HG03571 (cell line): ENCODE results near the gene CHST11.

Experiments
- ATAC-seq: cut with Tn5 transposase; IDR thresholded peaks from one replicate; pipeline ENCODE4 v1.9.1; 2021; ENCODE audit not compliant: unreplicated experiment

The CHST11 gene

DNA sequence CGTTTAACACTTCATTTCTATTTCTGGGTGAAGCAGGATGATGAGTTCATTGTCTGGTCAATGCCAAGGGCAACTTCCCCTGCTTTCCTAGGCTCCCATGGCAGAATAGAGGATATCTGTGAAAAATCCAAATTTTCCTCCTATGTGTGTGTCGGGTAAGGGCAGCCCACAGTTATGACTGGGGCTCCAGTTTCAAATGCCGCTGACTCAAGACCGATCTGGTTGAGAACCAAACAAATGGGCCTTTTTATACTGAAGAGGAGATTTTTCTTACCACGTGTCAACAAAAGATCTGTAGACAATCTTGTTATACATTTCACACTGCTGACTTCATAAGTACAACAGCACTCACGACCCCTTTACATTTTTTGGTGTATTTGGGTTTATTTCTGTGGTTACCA lies 120.8 kb downstream of the CHST11 start:
- ATAC-seq, result no peak

DNA sequence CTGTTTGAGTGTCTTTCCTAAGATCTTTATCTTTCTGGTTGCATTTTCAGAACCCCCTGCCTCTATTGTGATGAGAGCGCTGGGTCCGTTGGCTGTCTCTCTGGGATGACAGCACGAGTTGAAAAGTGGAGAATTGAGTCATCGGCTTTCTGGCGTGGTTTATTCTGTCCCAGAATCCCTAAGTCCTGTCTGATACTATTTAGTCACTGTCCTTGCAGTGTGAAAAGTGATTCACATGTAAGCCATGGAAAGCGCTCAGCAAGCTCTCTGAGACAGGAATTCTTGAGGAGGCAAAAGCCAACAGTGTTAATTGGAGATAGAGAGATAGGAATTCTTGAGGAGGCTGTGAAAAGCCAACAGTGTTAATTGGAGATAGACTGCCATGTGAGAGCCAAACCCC lies 121.7 kb downstream of the CHST11 start:
- no peak for ATAC-seq

DNA sequence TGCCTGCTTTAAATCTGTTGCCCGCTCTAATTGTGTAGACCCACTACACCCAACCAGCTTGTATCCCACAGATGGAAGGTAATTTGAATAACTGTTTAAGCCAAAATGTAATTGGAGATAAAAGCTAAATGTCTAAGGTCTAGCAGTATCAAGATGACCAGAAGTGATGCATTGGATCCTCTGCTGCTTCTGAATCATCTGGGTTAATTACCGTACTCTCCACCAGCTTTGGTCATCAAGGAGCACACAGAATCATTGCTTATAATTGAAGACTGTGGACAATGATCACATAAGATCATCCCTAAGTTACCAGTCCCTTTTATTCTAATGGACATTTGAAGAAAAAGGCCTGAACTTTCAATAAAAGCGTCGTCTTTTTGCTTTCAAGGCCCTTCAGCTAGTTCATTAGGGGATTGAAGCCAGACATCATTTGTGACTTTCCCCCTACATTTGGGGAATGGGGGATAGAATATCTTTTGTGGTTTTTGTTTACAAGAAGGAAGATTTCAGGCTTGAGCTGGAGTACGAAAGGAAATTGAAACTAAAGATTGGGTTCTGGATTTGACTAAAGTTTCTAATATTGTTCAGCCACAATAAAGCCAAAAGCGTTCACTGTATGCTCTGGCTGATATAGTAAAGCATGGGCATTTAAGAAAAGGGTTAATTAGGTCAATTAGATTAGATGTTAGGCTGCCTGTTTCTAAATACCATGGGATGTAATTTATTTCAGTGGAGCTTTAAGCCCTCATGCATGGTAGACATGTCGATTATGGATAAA lies 123.2 kb downstream of the CHST11 start:
- no peak for ATAC-seq

DNA sequence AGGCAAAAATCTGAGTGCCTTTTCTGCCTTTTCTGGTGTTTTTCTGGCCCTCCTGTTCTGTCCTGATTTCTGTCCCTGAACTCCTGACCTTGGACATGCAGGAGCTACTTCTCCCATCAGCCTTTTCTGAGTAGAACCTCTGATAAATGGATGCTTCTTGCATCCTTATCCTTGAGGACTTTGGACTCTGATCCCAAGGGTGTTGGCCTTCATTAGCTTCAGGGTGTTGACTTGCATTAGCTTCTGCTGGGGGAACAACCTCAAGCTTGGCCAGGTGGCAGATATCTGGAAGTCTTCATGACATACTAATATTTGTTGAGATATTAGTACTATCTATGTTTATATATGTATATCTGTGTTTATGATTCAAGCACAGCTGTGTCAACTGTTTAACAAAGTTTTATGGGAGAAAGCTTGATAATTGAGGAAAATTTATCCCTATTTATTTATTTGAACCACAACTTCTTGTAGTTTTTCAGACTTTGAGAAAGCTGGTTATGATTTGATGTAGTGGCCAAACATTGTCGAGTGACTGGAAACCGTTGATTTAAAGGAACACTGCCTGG lies 124.3 kb downstream of the CHST11 start:
- no peak for ATAC-seq

DNA sequence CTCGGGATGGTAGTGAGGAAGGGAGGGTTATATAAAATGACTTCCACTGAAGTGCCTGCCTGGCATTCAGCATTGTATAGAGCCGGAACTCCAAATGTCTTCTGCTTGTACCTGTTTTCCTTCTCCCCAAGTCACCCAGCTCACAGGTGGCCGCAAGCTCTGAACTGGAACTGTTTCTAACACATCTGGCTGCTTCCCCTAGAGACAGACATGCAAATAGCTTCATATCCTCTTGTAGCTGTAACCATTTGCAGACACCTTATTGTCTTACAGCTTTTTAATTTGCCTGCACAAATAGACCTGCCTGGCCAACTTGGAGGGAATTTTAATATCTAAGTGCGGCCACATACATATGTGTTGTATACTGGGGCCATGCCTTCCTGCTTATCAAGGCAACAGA lies 126.0 kb downstream of the CHST11 start:
- peak; percentile 83 for ATAC-seq

DNA sequence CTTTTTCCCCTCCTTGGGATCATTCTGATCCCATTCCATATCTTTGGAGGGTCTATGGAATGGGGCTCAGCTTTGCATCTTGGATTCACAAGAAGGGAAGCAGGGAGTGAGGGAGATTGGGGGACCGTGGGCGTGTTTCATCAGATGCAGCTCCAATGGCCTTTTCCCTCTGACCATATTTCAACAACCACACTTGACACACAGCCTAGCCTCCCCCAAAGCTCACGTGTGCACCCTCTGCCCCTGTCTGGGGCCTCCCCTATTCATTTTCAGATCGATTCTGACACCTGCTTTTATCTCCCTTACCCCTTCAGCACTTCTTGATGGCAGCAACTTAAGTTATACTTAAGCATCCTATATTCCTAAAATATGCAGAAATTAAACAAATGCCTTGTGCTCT lies 126.6 kb downstream of the CHST11 start:
- ATAC-seq, result no peak

DNA sequence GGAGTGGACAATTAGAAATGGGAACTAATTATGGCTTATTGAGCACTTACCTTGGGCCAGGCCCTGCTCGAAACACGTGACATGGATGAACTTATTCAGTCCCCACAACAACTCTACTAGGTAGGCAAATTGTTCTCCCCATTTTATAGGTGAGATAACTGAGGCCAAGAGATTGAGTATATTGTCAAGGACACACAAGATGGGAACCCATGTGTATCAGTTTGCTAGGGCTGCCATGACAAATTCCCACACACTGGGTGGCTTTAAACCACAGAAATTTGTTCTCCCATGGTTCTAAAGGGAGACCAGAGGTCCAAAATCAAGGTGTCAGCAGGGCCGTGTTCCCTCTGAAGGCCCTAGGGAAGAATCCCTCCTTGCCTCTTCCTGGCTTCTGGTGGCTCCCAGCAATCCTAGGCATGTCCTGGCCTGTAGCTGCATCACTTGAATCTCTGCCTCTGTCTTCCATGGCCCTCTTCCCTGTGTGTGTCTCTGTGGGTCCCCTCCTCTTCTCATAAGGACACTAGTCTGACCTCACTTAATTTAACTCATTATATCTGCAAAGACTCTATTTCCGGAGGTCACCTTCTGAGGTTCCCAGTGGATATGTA lies 128.8 kb downstream of the CHST11 start:
- no peak for ATAC-seq

DNA sequence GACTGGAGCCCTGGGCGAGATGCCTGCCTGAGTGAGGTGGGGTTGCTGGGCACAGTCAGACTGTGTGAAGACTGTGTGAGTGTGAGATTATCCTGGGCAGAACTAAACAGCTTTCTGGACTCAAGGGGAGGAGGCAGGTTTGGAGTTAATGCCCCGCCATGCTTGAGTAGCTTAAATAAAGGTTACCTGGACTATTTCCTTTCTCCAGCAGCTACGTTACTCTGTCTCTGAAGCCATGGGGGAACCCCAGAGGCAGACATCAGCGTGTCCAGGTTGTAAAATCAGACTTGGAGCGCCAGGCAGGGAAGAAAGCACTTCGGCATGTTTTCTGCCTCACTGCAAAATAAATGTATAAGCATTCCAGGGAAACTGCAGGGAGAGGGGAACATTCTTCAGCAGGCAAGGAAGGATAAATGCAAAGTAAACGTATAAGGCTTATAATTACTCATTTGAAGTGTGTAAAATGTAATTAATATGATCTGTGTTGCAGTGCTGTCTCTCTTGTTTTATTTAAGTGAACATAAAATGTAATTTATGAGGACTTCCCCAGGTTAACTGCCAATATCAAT lies 129.7 kb downstream of the CHST11 start:
- ATAC-seq, result no peak

DNA sequence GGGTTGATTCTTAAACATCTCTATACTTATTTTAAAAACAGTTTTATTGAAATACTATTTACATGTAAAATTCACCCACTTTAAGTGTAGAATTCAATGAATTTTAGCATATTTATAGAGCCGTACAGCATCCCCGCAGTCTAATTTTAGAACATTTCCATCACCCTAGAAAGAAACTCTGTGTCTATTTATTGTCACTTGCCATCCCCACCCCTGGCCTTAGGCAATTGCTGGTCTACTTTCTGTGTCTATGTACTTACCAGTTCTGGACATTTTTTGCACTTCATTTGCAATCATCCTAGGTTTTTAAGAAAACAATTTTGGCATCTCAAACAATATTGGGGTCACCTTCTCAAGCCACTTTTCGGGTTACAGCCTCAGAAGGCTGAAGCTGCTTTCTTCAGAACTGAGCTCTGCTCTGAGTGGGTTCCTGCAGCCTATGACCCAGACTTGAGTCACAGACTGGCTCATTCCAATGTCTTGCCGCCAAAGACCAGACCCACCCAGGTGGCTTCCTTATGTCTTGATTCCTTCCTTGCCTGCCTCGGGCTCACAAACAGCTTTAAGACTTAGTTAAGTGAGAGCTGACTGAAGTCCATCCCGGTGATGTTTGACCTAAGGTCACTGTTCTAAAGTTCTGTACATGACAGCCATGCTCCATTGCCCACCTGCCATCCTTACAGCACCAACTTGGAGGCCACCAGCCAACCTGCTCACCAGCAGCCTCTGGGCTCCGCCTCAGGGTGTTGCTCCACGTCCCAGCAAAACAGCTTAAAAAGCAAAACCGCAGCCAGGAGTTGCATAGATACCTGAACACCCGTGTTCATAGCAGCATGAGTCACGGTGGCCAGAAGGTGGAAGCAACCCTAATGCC lies 131.5 kb downstream of the CHST11 start:
- no peak for ATAC-seq

DNA sequence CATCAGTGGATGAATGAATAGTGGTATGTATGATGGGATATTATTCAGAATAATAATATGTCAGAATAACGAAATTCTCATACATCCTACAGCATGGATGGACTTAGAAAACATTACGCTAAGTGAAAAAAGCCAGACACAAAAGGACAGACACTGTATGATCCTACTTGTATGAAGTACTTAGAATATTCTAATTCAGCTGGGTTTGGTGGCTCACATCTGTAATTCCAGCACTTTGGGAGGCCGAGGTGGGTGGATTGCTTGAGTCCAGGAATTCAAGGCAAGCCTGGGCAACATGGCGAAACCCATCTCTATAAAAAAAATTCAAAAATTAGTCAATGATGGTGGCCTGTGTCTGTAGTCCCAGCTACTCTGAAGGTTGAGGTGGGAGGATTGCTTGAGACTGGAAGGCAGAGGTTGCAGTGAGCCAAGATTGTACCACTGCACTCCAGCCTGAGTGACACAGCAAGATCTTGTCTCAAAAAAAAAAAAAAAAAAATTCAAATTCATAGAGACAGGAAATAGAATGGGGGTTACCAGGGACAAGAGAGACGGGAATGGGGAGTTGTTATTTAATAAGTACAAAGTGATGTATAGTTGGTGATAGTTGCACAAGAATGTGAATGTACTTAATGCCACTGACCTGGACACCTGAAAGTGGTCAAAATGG lies 132.3 kb downstream of the CHST11 start:
- ATAC-seq, result no peak

DNA sequence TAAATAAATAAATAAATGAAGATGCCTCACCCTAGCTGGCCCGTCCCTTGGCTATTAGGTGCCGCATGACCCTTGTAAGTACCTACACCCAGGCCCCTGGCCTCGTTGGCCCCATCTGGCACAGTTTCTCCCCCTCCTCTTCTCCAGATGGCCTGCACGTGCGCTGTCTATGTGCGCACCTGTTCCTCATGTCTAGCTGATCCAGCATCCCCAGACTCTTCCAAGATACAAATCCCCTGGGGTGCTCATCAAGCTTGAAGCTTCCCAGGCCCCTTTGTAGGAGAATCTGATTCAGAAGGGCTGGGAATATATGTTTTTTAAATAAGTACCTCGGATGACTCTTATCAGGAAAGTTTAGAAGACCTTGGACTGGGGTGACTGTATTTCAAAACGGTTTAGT lies 133.3 kb downstream of the CHST11 start:
- ATAC-seq, result no peak

DNA sequence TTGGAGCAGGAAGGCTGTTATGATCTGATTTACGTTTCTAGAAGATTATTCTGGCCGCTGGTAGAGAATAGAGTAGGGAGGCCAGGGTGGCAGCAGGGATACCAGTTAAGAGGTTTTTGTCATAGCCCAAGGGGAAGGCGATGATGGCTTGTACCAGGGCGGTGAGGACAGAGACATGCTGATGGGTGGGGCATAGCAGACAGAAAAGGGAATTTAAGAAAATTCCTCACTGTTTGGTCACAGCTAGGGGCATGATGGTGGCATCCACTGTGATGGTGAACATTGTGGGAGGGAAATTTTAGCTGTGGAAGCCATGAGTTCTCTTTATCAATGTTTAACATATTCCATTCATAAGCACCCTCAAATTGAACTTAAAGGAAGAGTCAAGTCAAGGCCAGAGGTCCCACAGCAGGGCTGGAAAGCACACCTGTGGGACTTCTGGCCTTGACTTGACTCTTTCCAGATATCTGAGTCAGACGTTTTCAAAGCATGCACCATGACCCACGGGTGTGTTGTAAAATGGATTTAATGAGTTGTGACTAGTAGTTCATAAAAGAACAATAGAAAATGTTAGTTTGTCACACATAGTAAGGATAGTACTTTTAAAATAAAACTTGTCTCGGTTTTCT lies 134.6 kb downstream of the CHST11 start:
- no peak for ATAC-seq

DNA sequence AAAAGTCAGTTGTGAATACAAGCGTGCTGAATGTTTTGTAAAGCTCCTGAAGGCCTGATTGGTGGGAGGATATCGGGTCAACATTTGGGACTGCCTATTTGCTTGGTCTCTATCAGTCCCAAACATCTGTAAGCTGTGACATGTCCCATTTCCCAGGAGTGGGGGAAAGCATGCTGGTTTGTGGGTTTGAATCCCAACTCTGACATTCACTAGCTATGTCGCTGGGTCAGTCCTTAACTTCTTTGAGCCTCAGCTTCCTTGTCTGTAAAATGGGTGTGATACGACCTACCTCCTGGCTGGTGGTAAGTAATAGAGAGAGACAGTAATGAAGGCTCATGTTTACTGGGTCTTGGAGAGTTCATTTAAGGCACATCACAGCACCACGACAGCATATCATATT lies 136.7 kb downstream of the CHST11 start:
- no peak for ATAC-seq

DNA sequence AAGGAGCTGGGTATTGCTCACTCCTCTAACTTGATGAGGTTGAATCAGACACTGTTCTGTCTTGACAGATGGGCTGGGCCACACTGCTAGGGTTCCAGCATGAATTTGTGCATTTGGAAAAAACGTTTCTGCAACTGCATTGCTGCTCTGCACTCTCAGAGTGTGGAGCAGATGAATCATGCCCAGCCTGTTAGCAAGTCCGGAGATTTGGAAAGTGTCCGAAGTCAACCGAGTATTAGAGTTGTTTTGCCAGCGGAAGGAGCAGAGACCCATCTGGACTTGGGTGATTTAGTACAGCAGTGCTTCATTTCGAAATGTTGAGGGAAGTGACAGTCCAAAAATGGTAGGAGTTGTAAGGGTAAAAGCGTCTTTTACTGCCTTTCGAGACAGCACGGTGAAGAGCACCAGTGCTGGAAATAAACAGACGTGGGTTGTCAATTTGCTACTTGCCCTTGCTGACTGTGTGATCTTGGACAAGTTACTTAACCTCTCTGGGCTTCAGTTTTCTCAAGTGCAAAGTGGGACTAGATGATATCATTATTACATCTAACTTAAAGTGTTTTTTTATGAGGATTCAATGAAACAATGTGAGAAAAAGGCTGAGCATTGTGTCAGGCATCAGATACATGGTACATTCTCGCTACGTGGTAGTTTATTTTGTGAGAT lies 139.5 kb downstream of the CHST11 start:
- ATAC-seq, result no peak

DNA sequence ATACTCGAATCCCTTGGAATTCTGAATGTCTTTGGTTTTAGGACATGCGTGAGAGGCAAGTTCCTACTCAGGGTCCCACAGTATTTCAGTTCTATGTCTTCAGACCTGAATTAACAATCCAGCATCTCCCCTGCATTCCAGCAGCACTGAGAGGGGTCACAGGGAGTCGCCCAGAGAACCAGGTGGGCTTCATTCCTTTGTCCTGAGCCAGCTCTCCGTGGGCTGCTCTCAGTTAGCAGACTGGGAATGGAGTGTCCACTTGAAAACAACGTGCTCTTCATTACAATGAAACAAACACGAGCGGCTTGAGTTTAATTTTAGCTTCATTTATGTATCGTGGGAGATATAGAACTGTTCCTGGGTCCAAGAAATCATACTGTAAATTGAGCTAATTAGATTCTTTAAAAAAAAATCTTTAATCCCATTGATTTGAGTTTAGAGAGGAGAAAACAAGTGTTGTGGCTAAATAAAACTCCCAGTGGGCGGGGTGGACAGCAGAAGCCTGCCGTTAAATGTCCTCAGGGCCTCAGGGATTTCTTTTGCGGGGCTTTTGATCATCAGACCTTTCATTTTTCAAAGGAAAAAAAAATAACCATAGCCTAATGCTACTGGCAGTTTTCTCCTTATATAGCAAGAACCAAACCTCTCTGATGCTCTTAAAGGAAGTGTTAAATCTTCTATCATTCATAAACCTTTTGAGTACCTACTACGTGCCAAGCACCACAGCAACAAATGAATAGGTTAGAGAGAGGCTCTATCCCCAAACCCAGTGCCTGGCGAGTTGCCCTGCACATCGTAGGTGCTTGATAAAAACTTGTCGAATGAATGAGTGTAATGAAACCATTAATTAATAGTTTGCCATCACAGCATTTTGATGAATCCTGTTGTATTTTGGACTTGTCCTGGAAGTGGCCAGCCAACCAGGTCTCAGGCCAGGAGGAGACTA lies 140.4 kb downstream of the CHST11 start:
- no peak for ATAC-seq

DNA sequence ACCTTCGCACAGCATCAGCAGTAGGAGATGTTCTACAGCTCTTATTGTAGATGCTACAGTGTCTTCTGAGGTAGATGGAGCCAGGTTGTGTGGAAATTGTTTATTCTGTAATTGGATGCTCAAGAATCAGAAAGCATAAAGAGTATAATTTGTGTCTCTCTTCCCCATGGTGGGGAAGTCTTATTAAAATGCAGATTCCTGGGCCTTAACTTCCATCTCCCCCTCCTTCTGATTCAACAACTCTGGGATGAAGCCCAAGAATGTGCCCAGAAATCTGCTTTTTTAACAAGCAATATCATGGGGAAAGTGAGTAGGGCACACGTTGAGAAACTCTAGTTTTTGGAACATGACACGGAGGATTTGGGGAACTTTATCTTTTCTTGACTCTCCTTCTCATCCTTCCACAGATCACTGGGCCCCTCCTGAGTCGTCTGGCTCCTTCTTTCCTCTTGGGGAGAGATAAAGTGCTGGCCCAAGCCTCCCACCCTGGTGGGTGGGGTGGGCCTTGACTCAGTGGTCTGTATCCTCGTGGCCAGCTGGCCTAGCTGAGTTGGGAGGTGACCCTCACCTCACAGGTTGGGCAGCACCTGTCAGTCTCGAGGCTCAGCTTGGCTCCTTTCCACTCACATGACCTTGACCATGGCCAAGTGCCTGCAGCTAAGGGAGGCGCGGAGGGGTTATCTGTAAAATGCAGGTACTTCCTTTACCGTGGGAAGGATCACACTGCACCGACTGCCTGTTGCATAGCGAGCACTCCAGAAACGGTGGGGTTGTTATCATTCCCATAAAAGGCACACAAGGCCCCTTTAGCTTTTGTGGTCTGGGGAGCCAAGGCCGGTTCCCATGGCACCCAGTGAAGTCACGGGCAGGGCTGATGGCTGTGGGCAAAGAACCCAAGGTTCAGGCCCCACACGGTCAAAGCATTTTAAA lies 141.9 kb downstream of the CHST11 start:
- ATAC-seq, result no peak

DNA sequence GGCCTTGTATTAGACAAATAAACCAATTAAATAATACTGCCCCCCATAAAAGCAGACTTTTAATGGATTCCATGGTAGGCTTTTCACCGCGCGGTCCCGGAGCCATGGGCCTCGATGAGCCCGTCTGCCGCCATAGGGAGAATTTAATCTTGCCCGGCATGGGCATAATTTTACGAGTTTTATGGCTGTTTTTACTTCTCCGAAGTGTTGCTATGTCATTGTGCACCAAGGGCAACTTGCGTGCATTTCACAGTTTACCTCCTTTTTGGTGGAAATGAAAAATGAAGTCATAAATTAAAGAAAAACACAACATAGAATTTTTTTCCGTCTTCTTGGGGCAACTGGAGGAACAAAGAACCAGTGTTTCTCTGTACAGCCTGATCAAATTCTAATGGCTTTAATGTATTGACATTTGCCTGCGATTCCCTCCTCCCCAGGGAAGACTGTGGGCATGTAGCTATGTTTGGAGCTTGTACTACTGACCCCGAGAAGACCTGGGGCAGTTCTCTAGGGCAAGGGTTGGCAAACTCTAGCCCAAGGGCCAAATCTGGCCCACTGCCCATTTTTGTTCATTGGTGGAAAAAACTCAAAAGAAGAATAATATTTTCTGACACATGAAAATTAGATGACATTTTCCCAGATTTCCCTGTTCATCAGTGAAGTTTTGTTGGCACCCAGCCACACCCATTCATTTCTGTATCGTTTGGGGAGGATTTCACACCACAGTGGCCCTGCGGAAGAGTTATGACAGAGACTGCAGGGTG lies 142.7 kb downstream of the CHST11 start:
- ATAC-seq, result no peak
